BLaER1 (cell line): Measurements from ENCODE around the gene MTUS2.
A peak's percentile ranks its signal among the peaks of the same experiment; 100 is the strongest.

Source experiments
- H3K27ac ChIP-seq: shearing (Covaris generic); formaldehyde crosslinking; 2 replicates; pipeline ENCODE4 v1.8.1; 2022
- H3K27me3 ChIP-seq: shearing (Covaris generic); formaldehyde crosslinking; 2 replicates; pipeline ENCODE4 v1.8.1; 2022
- H3K36me3 ChIP-seq: shearing (Covaris generic); formaldehyde crosslinking; 2 replicates; pipeline ENCODE4 v1.8.1; 2022
- H3K4me1 ChIP-seq: shearing (Covaris generic); formaldehyde crosslinking; 2 replicates; pipeline ENCODE4 v1.8.1; 2022
- H3K4me2 ChIP-seq: shearing (Covaris generic); formaldehyde crosslinking; 2 replicates; pipeline ENCODE4 v1.8.1; 2022
- H3K4me3 ChIP-seq: shearing (Covaris generic); formaldehyde crosslinking; 2 replicates; pipeline ENCODE4 v1.8.1; 2022
- H3K9ac ChIP-seq: shearing (Covaris generic); formaldehyde crosslinking; 2 replicates; pipeline ENCODE4 v1.8.1; 2022
- H3K9me3 ChIP-seq: shearing (Covaris generic); formaldehyde crosslinking; 2 replicates; pipeline ENCODE4 v1.8.1; 2022
- H4K20me1 ChIP-seq: shearing (Covaris generic); formaldehyde crosslinking; 2 replicates; pipeline ENCODE4 v1.8.1; 2022
- Cebpa-rat ChIP-seq: shearing (Covaris generic); IDR thresholded peaks from 2 replicates; pipeline ENCODE4 v1.8.1; 2022

Gene MTUS2

GRCh38 chr13:29099781-29100406, 279.8 kb downstream of the MTUS2 start:
- no peak for TF ChIP-seq Cebpa-rat
- H4K20me1 ChIP-seq: no peaks in the 10 kb centered on the region
- no peak overlapping the region for H3K4me3 ChIP-seq
- no peak overlapping the region for H3K27ac ChIP-seq
- H3K9ac ChIP-seq: no peak overlapping the region
- no peaks in the 10 kb centered on the region for H3K36me3 ChIP-seq
- peaks cover 5% of the 10 kb centered on the region for H3K9me3 ChIP-seq
- H3K27me3 ChIP-seq: no peaks in the 10 kb centered on the region
- H3K4me2 ChIP-seq: no peak overlapping the region
- peaks cover 14% of the 10 kb centered on the region for H3K4me1 ChIP-seq

DNA sequence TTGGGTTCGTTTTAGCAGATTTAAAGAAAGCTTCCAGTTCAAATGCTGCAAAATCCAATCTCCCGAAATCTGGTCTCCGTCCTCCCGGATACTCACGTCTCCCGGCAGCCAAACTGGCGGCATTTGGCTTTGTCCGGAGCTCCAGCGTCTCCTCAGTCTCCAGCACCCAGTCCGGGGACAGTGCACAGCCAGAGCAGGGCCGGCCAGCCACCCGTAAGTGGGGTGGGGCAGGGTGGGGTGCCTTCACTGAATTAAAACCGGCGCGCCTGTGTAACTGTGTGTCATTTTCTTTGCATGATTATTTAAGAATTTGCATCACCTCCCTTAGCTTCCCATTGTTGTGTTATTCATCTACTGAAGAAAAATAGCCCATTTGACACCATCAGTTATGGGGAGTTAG, 280.6 kb downstream of the MTUS2 start:
- Histone ChIP-seq H3K9ac (no peak overlapping the region), H3K9me3 (peaks cover 5% of the 10 kb centered on the region), H3K4me3 (no peak overlapping the region), H3K27ac (no peak overlapping the region), H3K36me3 (no peaks in the 10 kb centered on the region), H4K20me1 (no peaks in the 10 kb centered on the region), H3K27me3 (no peaks in the 10 kb centered on the region), H3K4me1 (peaks cover 14% of the 10 kb centered on the region), H3K4me2 (no peak overlapping the region)
- TF ChIP-seq Cebpa-rat: no peak

DNA sequence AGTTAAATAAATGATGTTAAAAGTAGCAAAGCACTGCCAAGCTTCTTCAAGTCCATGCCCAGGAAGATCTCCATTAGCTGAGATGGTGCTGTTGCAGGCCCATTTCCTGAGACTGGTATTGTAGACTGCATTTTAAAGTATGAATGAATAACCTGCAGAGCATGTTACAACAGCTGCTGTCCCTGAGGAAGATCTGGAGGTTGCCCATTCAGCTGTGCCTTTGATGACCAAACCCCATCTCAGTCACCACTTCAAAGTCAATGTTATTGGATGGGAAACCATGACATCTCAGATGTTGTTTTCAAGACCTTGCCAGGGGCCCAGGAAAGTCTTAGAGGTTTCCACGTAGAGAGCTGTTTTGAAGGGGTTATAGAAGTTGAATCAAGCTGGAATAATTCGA, 281.3 kb downstream of the MTUS2 start:
- Histone ChIP-seq H3K4me1 (peaks cover 14% of the 10 kb centered on the region), H3K27me3 (no peaks in the 10 kb centered on the region), H3K4me3 (no peak overlapping the region), H3K36me3 (no peaks in the 10 kb centered on the region), H3K4me2 (peak overlapping the region; percentile 30), H3K27ac (no peak overlapping the region), H4K20me1 (no peaks in the 10 kb centered on the region), H3K9me3 (peaks cover 5% of the 10 kb centered on the region), H3K9ac (no peak overlapping the region)
- no peak for TF ChIP-seq Cebpa-rat

DNA sequence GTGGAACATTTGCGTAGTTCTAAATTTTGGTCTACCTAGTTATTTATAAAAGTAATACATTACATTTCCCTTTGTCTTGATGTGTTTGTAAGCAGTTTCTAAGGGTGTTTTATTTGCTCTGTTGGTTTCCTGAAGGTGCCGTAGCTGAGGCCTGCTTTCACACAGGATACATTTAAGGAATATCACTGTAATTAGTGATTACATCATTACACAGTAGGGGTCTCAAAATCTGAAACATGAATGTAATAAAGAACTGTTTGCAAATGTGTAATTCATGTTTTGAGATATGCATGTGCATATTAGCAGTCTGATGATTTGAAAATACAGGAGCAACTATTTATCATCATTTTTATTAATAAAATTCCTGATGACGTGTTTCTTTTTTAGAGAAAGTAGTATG, 281.8 kb downstream of the MTUS2 start:
- no peak for TF ChIP-seq Cebpa-rat
- Histone ChIP-seq H3K4me2 (peak overlapping the region; percentile 30; the same call in 1 of the 2 replicates), H3K9ac (no peak overlapping the region), H3K27me3 (no peaks in the 10 kb centered on the region), H3K4me1 (peaks cover 14% of the 10 kb centered on the region), H3K9me3 (no peaks in the 10 kb centered on the region; the same call in 1 of the 2 replicates), H3K36me3 (no peaks in the 10 kb centered on the region), H4K20me1 (no peaks in the 10 kb centered on the region), H3K4me3 (no peak overlapping the region), H3K27ac (no peak overlapping the region)

DNA sequence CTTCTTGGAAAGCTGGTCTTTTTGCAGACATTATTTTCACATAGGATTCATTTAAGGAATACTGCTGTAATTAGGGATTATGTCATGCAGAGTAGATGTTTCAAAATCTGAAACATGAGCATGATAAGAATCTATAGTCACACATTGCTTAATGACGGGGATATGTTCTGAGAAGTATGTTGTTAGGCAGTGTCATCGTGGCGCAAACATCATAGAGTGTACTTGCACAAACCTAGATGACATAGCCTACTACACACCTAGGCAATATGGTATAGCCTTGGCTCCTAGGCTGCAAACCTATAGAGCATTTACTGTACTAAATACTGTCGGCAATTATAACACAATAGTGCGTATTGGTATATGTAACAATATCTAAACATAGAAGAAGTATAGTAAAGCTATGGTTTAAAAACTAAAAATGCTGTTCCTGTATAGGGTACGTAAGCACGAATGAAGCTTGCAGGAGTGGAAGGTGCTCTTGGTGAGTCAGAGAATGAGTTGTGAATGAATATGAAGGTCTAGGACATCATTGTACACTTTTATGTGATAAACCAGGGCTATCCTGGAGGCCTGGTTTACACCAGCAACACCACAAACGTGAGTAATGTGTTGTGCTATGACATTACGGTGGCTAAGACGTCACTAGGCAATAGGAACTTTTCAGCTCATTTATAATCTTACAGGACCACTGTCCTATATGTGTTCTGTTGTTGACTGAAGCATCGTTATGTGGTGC, 283.1 kb downstream of the MTUS2 start:
- no peaks in the 10 kb centered on the region for H3K9me3 ChIP-seq

DNA sequence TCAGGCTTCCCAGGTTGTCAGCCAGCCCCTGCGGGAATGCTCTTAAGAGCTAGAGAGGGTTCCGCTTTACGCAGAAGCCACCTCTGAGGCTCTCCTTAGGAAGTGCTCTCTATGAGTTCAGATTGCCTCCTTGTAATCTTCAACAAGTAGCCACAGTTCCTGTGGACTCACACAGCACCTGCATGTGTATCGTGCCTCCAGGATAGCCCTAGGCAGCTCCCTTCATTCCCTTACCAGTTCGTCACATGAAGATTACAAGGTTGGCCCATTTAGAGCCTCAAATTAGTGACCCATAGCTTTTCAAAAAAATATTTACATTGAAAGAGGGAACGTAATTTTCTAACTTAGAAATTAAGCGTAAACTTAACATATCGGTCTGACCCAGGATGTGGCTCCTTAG, 284.3 kb downstream of the MTUS2 start:
- no peaks in the 10 kb centered on the region for H3K36me3 ChIP-seq
- H4K20me1 ChIP-seq: no peaks in the 10 kb centered on the region
- H3K4me1 ChIP-seq: peaks cover 14% of the 10 kb centered on the region
- H3K4me3 ChIP-seq: no peak overlapping the region
- no peak overlapping the region for H3K4me2 ChIP-seq
- H3K9ac ChIP-seq: no peak overlapping the region
- no peak for TF ChIP-seq Cebpa-rat
- no peaks in the 10 kb centered on the region for H3K9me3 ChIP-seq
- no peak overlapping the region for H3K27ac ChIP-seq
- H3K27me3 ChIP-seq: no peaks in the 10 kb centered on the region

More for the DNA sequence above, 283.1 kb downstream of the MTUS2 start:
- Histone ChIP-seq H3K9ac (no peak overlapping the region), H4K20me1 (no peaks in the 10 kb centered on the region), H3K4me2 (no peak overlapping the region), H3K4me1 (peaks cover 14% of the 10 kb centered on the region), H3K27me3 (no peaks in the 10 kb centered on the region), H3K4me3 (no peak overlapping the region), H3K36me3 (no peaks in the 10 kb centered on the region), H3K27ac (no peak overlapping the region)
- TF ChIP-seq Cebpa-rat: no peak

GRCh38 chr13:29105779-29106178, 285.6 kb downstream of the MTUS2 start:
- H3K9ac ChIP-seq: no peak overlapping the region
- TF ChIP-seq Cebpa-rat: no peak
- no peak overlapping the region for H3K27ac ChIP-seq
- H3K9me3 ChIP-seq: no peaks in the 10 kb centered on the region
- no peaks in the 10 kb centered on the region for H3K27me3 ChIP-seq
- no peaks in the 10 kb centered on the region for H4K20me1 ChIP-seq
- H3K4me1 ChIP-seq: peaks cover 14% of the 10 kb centered on the region
- H3K4me2 ChIP-seq: no peak overlapping the region
- H3K36me3 ChIP-seq: no peaks in the 10 kb centered on the region
- H3K4me3 ChIP-seq: no peak overlapping the region

DNA sequence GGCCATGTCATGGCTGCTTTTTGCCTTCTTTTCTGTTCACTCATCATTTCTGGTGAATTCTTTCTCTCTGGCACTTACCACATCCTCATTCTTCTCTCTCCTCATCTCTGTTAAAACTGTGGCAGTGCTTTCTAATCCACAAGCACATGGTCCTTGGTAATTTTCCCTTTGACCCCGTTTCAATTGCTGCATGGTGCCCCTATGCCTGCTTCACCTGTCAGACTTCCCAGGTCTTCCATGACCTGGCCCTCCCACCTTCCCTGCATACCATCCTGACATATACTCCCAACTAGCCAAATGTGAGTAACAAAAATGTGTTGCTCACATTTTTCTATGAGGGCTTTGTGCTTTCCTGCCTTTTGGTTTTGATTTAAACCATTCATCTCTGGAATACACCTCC, 286.5 kb downstream of the MTUS2 start:
- H3K36me3 ChIP-seq: no peaks in the 10 kb centered on the region
- H3K9me3 ChIP-seq: no peaks in the 10 kb centered on the region
- H3K4me1 ChIP-seq: peaks cover 7% of the 10 kb centered on the region
- no peaks in the 10 kb centered on the region for H4K20me1 ChIP-seq
- H3K27me3 ChIP-seq: no peaks in the 10 kb centered on the region
- H3K9ac ChIP-seq: no peak overlapping the region
- no peak for TF ChIP-seq Cebpa-rat
- no peak overlapping the region for H3K27ac ChIP-seq
- no peak overlapping the region for H3K4me3 ChIP-seq
- no peak overlapping the region for H3K4me2 ChIP-seq

DNA sequence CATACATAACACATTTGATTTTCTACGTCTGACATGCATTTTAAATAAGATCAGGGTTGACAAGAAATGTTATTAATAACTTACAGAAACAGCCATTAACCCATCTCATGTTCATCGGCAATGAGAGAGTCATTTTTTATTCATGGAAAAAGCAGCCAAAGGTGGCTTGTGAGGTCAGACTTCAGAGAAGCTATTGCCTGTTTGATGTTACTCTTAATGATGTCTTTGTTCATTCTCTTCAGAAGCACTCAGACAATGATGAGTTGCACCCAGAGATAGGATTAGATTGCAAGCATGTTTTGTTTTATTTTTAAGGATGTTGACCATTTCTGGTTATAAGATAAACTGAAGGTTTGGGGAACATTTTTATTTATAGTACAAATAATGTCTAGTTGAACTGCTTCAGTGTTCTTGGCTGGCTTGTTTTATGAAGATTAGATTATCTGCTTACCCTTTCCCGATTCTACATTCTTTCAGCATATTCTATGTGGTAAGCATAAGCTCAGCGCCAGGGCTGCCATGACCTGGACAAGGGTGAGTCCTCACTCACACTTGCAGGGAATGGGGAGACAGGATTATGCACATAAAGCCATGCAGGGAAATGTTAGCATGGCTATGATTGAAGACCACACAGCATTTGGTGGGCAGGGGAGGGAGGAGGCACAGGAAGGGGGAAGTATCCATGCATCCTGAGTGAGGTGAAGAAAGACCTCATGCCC, 288.1 kb downstream of the MTUS2 start:
- Histone ChIP-seq H3K9me3 (no peaks in the 10 kb centered on the region), H3K27ac (no peak overlapping the region), H4K20me1 (no peaks in the 10 kb centered on the region), H3K36me3 (no peaks in the 10 kb centered on the region), H3K4me3 (no peak overlapping the region), H3K4me2 (no peak overlapping the region), H3K4me1 (no peaks in the 10 kb centered on the region), H3K27me3 (no peaks in the 10 kb centered on the region), H3K9ac (no peak overlapping the region)
- no peak for TF ChIP-seq Cebpa-rat

DNA sequence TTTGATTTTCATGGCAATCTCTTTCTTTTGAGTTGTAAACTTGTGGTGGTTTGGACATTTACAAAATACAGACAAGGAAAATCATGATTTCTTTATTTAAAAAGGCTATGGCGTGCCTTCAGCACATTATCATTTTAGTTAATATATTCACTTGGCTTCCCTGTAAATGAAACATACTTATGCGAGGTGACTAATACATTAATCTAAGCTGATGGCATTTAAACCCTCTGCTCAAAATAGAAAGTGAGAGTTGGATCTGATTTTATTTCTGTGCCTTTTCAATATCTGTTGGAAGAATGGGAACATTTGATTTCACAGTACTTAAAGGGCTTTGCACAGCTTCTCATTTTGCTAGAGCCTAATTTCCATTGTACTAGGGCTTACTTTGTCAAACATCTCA, 289.8 kb downstream of the MTUS2 start:
- TF ChIP-seq Cebpa-rat: no peak
- H3K9me3 ChIP-seq: no peaks in the 10 kb centered on the region
- H4K20me1 ChIP-seq: no peaks in the 10 kb centered on the region
- no peak overlapping the region for H3K9ac ChIP-seq
- no peak overlapping the region for H3K27ac ChIP-seq
- no peak overlapping the region for H3K4me3 ChIP-seq
- H3K27me3 ChIP-seq: no peaks in the 10 kb centered on the region
- no peaks in the 10 kb centered on the region for H3K36me3 ChIP-seq
- no peaks in the 10 kb centered on the region for H3K4me1 ChIP-seq
- H3K4me2 ChIP-seq: no peak overlapping the region
